Mesothelial cell of epicardium (in vitro differentiated cells): ENCODE measurements around the gene BOD1. TPM values are rescaled to one million over a fixed set of nuclear protein-coding genes. Genes with fewer than 3 reads are reported as not detected.
A peak's percentile ranks its signal among the peaks of the same experiment; 100 is the strongest.

Experiments used
- DNase-seq, 2 experiments: peaks; one replicate each; pipeline ENCODE4 v3.0.0; 2021; ENCODE audit warnings: low spot score in 2 of 2; ENCODE audit not compliant: unreplicated experiment in 2 of 2
- H3K27ac Mint-ChIP-seq: 2 replicates; pipeline ENCODE4 v1.8.0; 2021; ENCODE audit warnings: mixed read lengths
- H3K27me3 Mint-ChIP-seq: 2 replicates; pipeline ENCODE4 v1.8.0; 2021; ENCODE audit warnings: low read depth, mixed read lengths
- H3K36me3 Mint-ChIP-seq: 2 replicates; pipeline ENCODE4 v1.8.0; 2021; ENCODE audit warnings: mixed read lengths
- H3K4me1 Mint-ChIP-seq: 2 replicates; pipeline ENCODE4 v1.8.0; 2021; ENCODE audit warnings: mixed read lengths
- H3K4me3 Mint-ChIP-seq: 2 replicates; pipeline ENCODE4 v1.8.0; 2021; ENCODE audit warnings: mild to moderate bottlenecking, moderate library complexity, mixed read lengths
- H3K9me3 Mint-ChIP-seq: 2 replicates; pipeline ENCODE4 v1.8.0; 2021; ENCODE audit warnings: mixed read lengths
- total RNA-seq: library from RNA; stranded (reverse); gene quantifications from 3 replicates; pipeline ENCODE4 v1.2.1, GENCODE V29; 2021
- TF ChIP-seq, protein P1 (sequence below): fragments of 200-600 bp; sonication (generic); IDR thresholded peaks from one replicate; pipeline ENCODE4 v1.5.0; 2021; ENCODE audit warnings: antibody characterized with exemption; ENCODE audit not compliant: unreplicated experiment

Gene BOD1
- total RNA-seq, 1 donor from 2014 or later, result 91.9 TPM

DNA sequence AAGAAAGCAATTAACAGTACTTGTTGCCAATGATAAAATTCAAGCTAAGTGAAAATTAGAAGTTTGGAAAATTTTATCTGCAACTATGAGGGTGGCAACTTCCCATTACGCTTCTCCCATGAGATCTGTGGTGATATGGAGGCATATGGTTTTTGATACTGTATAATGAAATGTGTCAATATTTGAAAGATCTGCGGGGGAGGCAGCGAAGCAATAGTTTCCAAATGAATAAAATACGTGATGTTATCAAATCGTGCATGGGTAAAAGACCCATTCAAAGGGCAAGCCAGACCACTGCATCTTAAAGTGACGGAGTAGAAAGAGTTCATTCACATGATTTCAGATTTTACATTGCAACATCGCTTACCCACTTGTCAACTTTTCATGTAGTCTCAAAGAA is 20.9 kb upstream of the BOD1 start:
- no peaks in the 10 kb centered on the region for H3K27me3 Mint-ChIP-seq
- no peak for DNase-seq
- no peaks in the 10 kb centered on the region for H3K36me3 Mint-ChIP-seq
- no peak overlapping the region for H3K4me3 Mint-ChIP-seq
- peaks cover 15% of the 10 kb centered on the region for H3K4me1 Mint-ChIP-seq
- no peaks in the 10 kb centered on the region for H3K9me3 Mint-ChIP-seq
- no peak overlapping the region for H3K27ac Mint-ChIP-seq
- TF ChIP-seq, protein P1, sequence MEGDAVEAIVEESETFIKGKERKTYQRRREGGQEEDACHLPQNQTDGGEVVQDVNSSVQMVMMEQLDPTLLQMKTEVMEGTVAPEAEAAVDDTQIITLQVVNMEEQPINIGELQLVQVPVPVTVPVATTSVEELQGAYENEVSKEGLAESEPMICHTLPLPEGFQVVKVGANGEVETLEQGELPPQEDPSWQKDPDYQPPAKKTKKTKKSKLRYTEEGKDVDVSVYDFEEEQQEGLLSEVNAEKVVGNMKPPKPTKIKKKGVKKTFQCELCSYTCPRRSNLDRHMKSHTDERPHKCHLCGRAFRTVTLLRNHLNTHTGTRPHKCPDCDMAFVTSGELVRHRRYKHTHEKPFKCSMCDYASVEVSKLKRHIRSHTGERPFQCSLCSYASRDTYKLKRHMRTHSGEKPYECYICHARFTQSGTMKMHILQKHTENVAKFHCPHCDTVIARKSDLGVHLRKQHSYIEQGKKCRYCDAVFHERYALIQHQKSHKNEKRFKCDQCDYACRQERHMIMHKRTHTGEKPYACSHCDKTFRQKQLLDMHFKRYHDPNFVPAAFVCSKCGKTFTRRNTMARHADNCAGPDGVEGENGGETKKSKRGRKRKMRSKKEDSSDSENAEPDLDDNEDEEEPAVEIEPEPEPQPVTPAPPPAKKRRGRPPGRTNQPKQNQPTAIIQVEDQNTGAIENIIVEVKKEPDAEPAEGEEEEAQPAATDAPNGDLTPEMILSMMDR, result no peak

DNA sequence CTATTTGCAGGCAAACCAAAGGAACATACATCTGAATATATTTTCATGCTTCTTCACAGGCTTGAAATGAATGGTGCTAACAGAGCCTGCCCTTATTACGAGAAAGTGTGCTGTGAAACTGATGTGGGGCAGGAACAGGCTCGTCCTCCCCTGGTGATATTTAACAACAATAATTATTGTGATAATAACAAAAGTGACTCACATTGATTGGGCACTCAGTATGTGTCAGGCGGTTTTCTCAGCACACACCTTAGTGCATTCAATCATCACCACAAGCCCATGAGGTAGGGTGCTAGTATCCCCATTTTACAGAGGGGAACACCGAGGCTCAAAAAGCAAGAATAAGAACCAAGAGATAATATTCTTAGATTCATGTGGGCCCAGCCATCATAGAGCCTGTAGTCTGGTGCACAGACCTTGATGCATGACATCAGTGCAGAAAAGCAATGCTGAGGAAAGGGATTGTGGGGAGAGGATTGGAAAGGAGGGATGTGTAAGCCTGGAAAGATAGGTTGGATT is 18.1 kb upstream of the BOD1 start:
- Mint-ChIP-seq H3K4me1 (peaks cover 34% of the 10 kb centered on the region), H3K27ac (no peak overlapping the region), H3K36me3 (no peaks in the 10 kb centered on the region), H3K4me3 (no peak overlapping the region), H3K9me3 (no peaks in the 10 kb centered on the region), H3K27me3 (no peaks in the 10 kb centered on the region)
- TF ChIP-seq, protein P1, result no peak
- DNase-seq, result no peak

DNA sequence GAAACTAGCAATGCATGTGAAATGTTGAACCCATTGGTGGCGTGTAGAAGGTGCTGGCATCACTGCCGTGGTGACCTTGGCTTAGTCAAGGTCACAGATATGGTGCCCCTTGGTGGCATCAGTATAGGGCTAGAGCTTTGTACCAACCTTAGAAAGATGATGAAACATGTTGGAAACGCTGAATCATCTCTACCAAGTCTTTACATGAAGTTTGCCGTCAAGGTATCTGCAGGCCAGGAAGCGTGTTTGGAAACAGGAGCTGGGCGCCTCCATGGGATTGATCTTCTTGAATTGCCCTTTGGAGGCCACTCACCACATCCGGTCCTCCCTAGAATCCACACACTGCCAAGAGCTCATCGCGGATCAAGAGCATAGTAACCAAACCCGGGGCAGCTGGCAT is 16.9 kb upstream of the BOD1 start:
- TF ChIP-seq, protein P1, result no peak
- H3K27me3 Mint-ChIP-seq, result no peaks in the 10 kb centered on the region
- DNase-seq, result no peak
- no peaks in the 10 kb centered on the region for H3K36me3 Mint-ChIP-seq
- no peak overlapping the region for H3K4me3 Mint-ChIP-seq
- no peak overlapping the region for H3K27ac Mint-ChIP-seq
- peaks cover 40% of the 10 kb centered on the region for H3K4me1 Mint-ChIP-seq
- H3K9me3 Mint-ChIP-seq, result no peaks in the 10 kb centered on the region

DNA sequence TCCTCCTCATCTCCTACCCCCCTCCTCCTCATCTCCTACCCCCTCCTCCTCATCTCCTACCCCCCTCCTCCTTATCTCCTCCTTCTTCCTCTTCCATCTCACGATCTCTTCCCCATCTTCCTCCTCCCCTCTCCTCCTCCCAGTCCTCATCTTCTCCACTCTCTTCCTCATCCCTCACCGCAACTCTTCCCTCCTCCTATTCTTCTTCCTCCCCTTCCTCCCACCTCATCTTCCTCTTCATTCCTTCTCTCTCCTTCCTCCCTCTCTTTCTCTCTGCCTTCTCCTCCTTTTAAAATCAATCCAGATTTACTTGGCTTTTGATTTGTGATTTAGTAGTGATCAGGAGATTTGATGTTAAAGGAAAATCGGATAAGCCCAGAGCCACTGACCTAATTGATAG is 15.0 kb upstream of the BOD1 start:
- Mint-ChIP-seq H3K9me3 (no peaks in the 10 kb centered on the region), H3K4me3 (no peak overlapping the region), H3K27ac (no peak overlapping the region), H3K27me3 (no peaks in the 10 kb centered on the region), H3K36me3 (no peaks in the 10 kb centered on the region), H3K4me1 (peaks cover 46% of the 10 kb centered on the region)
- DNase-seq, result no peak
- TF ChIP-seq, protein P1, result no peak

DNA sequence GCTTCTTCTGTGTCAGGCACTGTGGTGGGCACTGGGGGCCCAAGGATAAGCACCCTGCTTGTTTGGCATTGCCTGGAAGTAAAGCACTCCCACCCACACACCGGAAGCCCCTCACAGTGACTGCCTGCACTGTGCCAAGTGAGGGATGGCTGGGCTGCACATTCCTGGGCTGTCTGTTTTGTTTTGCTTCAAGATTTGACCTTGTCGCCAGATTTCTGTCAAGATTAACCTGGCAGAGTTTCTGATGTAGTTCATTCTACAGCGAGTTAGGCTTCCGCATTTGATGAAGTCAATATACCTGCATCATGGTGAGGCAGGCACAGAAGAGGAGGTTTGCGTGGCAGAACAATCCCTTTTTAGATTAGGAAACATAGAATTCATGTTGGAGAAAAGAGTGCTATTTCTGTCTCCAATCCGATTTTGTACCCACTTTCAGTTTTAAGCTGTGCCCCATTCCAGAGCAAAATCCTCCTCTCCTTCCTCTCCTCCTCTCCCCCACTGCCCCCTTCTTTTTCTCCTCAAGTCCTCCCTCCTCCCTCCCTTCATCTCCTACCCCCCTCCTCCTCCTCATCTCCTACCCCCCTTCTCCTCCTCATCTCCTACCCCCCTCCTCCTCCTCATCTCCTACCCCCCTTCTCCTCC is 14.4 kb upstream of the BOD1 start:
- H3K27me3 Mint-ChIP-seq, result no peaks in the 10 kb centered on the region
- DNase-seq, result no peak
- TF ChIP-seq, protein P1, result no peak
- no peaks in the 10 kb centered on the region for H3K9me3 Mint-ChIP-seq
- peak overlapping the region; percentile 49 for H3K27ac Mint-ChIP-seq
- H3K36me3 Mint-ChIP-seq, result no peaks in the 10 kb centered on the region
- H3K4me3 Mint-ChIP-seq, result no peak overlapping the region
- peaks cover 49% of the 10 kb centered on the region for H3K4me1 Mint-ChIP-seq

DNA sequence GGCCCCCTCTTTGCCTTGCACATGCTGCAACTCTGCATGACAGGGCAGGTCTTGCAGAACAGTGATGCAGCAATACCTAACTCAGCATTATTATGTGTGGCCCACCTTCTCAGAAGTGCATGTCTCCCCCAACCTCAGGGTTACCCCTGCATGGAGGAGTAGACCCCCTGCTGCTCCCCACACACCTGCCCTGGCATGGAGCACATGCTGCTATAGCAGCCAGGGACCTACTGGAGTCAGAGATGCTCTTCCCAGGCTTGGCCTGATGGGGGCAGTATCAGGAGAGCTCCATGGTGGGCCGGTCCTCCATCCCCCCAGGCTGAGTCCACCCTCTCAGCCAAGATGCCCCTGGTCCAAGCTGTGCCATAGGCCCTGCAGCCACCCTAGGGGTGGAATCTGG is 13.2 kb upstream of the BOD1 start:
- H3K27ac Mint-ChIP-seq, result no peak overlapping the region
- DNase-seq, result no peak
- H3K9me3 Mint-ChIP-seq, result no peaks in the 10 kb centered on the region
- no peak overlapping the region for H3K4me3 Mint-ChIP-seq
- H3K4me1 Mint-ChIP-seq, result peaks cover 55% of the 10 kb centered on the region
- no peaks in the 10 kb centered on the region for H3K27me3 Mint-ChIP-seq
- TF ChIP-seq, protein P1, result no peak
- no peaks in the 10 kb centered on the region for H3K36me3 Mint-ChIP-seq
